Prostate gland (tissue), 2 donors: Measurements from ENCODE around the gene MRPS12. TPM values are rescaled to one million over a fixed set of nuclear protein-coding genes. Genes with fewer than 3 reads are reported as not detected.

Source experiments
- DNase-seq: peaks from one replicate; pipeline ENCODE4 v3.0.0-alpha.2; 2019; ENCODE audit warnings: low spot score
- H3K27ac ChIP-seq, 2 donors: fragments of 200-600 bp; sonication (generic); 2 replicates each; pipeline ENCODE4 v1.5.1; 2017 to 2019
- H3K27me3 ChIP-seq: fragments of 200-600 bp; sonication (generic); replicated peaks from 2 replicates; pipeline ENCODE4 v1.5.1; 2019; ENCODE audit not compliant: insufficient read depth
- H3K36me3 ChIP-seq, 2 donors: fragments of 200-600 bp; sonication (generic); 1 replicate in 1 of 2; 2 replicates in 1 of 2; pipeline versions ENCODE4 v1.5.1 to v1.8.1; 2017 to 2019
- H3K4me1 ChIP-seq: fragments of 200-600 bp; sonication (generic); replicated peaks from 2 replicates; pipeline ENCODE4 v1.5.1; 2019
- H3K4me3 ChIP-seq, 2 donors: fragments of 200-600 bp; sonication (generic); 2 replicates each; pipeline ENCODE4 v1.5.1; 2017 to 2019
- H3K9me3 ChIP-seq: fragments of 200-600 bp; sonication (generic); 2 replicates; pipeline ENCODE4 v1.5.1; 2017
- CTCF ChIP-seq, 4 experiments: fragments of 200-600 bp in 2 of 4; fragments of 450-650 bp in 2 of 4; sonication (generic) in 2 of 4; IDR thresholded peaks; 1 replicate in 3 of 4; 2 replicates in 1 of 4; pipeline ENCODE4 v1.5.1; 2016 to 2019; ENCODE audit warnings: antibody characterized with exemption in 4 of 4, mild to moderate bottlenecking in 2 of 4, moderate library complexity in 2 of 4
- POLR2A ChIP-seq: fragments of 450-650 bp; IDR thresholded peaks from one replicate; pipeline ENCODE4 v1.6.1; 2016; ENCODE audit warnings: antibody characterized with exemption, mild to moderate bottlenecking
- POLR2AphosphoS5 ChIP-seq: sonication (generic); formaldehyde crosslinking; IDR thresholded peaks from one replicate; pipeline ENCODE4 v1.6.1; 2017; ENCODE audit warnings: antibody characterized with exemption
- WGBS: methylation state at CpG from one replicate; pipeline ENCODE4 v1.1.5; 2018; 5-methylcytosine and 5-hydroxymethylcytosine counted together
- intact Hi-C: fragments of 100-400 bp; cut with DNase I; formaldehyde crosslinking; loops from one replicate; pipeline ENCODE4 v1.14.2; 2022
- total RNA-seq, 2 donors: library from RNA; depleted of rRNA; stranded (reverse); fragments of >200 nt; gene quantifications; one replicate each; pipeline ENCODE4 v1.1.0, GENCODE V29; 2016

The MRPS12 gene
- total RNA-seq, 2 donors from 2014 or later = 32.0 to 41.5 TPM

GRCh38 chr19:38918526-38918925 is 12.2 kb upstream of the MRPS12 start:
- 77% methylated on average over 6 of the region's 10 CpGs for WGBS
- Histone ChIP-seq H3K27me3 (no peaks in the 10 kb centered on the region), H3K9me3 (no peaks in the 10 kb centered on the region), H3K27ac (no peak overlapping the region), H3K36me3 (no peaks in the 10 kb centered on the region), H3K4me3 (no peak overlapping the region), H3K4me1 (no peaks in the 10 kb centered on the region)
- intact Hi-C loops = no loop called here
- TF ChIP-seq POLR2A = no peak
- no peak for TF ChIP-seq POLR2AphosphoS5
- TF ChIP-seq CTCF (IDR thresholded peaks at IDR 0.05) = no peak
- DNase-seq = no peak

GRCh38 chr19:38919837-38920601 is 10.7 kb upstream of the MRPS12 start:
- no peak overlapping the region for H3K4me3 ChIP-seq
- H3K36me3 ChIP-seq = no peaks in the 10 kb centered on the region
- no peaks in the 10 kb centered on the region for H3K27me3 ChIP-seq
- TF ChIP-seq POLR2AphosphoS5 (no peak), CTCF (IDR thresholded peaks at IDR 0.05) (no peak), POLR2A (no peak)
- 62% methylated on average over 21 of the region's 21 CpGs for WGBS
- H3K9me3 ChIP-seq = no peaks in the 10 kb centered on the region
- H3K27ac ChIP-seq = no peak overlapping the region
- intact Hi-C loops = no loop called here
- no peaks in the 10 kb centered on the region for H3K4me1 ChIP-seq
- DNase-seq = no peak

GRCh38 chr19:38920602-38921419 is 9.9 kb upstream of the MRPS12 start:
- WGBS = 77% methylated on average over 14 of the region's 14 CpGs
- DNase-seq = no peak
- no peaks in the 10 kb centered on the region for H3K36me3 ChIP-seq

GRCh38 chr19:38921420-38922274 is 9.1 kb upstream of the MRPS12 start:
- Histone ChIP-seq H3K27me3 (no peaks in the 10 kb centered on the region), H3K4me3 (no peak overlapping the region), H3K4me1 (no peaks in the 10 kb centered on the region), H3K27ac (no peak overlapping the region), H3K9me3 (no peaks in the 10 kb centered on the region), H3K36me3 (no peaks in the 10 kb centered on the region)
- DNase-seq = no peak
- WGBS = 87% methylated on average over 20 of the region's 20 CpGs
- intact Hi-C loops = no loop called here
- TF ChIP-seq POLR2A (no peak), POLR2AphosphoS5 (no peak), CTCF (IDR thresholded peaks at IDR 0.05) (no peak)

More at GRCh38 chr19:38920602-38921419, 9.9 kb upstream of the MRPS12 start:
- no peaks in the 10 kb centered on the region for H3K4me1 ChIP-seq
- no peaks in the 10 kb centered on the region for H3K9me3 ChIP-seq
- no peak overlapping the region for H3K4me3 ChIP-seq
- H3K27ac ChIP-seq = no peak overlapping the region
- TF ChIP-seq CTCF (IDR thresholded peaks at IDR 0.05) (no peak), POLR2A (no peak), POLR2AphosphoS5 (no peak)
- intact Hi-C loops = no loop called here
- H3K27me3 ChIP-seq = no peaks in the 10 kb centered on the region
